Astrocyte (in vitro differentiated cells and primary cell): ENCODE data around the gene LIN9. TPM values are rescaled to one million over a fixed set of nuclear protein-coding genes. Genes with fewer than 3 reads are reported as not detected.
"Not testable (repeated sequence)": the region's sequence is repeated elsewhere in the genome, so short reads cannot be mapped to it uniquely, and the experiment has no call there.

Source experiments
- DNase-seq: peaks from one replicate; pipeline ENCODE4 v3.0.0-alpha.2; 2010; ENCODE audit warnings: low read depth
- FAIRE-seq: peaks from 2 replicates; lab custom pipeline; 2011; peaks lifted over from hg19 to GRCh38; lab: Jason Lieb, UNC
- H2AFZ ChIP-seq: 2 replicates; pipeline ENCODE4 v1.6.0; 2012; ENCODE audit warnings: low read depth, low read length, inconsistent platforms
- H3K27ac ChIP-seq: 2 replicates; pipeline ENCODE4 v1.5.1; 2011; ENCODE audit warnings: low read depth, low read length, inconsistent platforms
- H3K27me3 ChIP-seq: 2 replicates; pipeline ENCODE4 v1.6.0; 2011; ENCODE audit warnings: low read length, inconsistent platforms; ENCODE audit not compliant: insufficient read depth
- H3K36me3 ChIP-seq: 2 replicates; pipeline ENCODE4 v1.5.1; 2011; ENCODE audit warnings: low read length, inconsistent platforms; ENCODE audit not compliant: insufficient read depth
- H3K4me1 ChIP-seq: 2 replicates; pipeline ENCODE4 v1.5.1; 2011; ENCODE audit warnings: low read length, inconsistent platforms; ENCODE audit not compliant: insufficient read depth
- H3K4me2 ChIP-seq: 2 replicates; pipeline ENCODE4 v1.6.0; 2012; ENCODE audit warnings: low read length, inconsistent platforms
- H3K4me3 ChIP-seq: 2 replicates; pipeline ENCODE4 v1.5.1; 2011; ENCODE audit warnings: low read depth, mild to moderate bottlenecking, low read length, inconsistent platforms; ENCODE audit not compliant: insufficient read depth
- H3K79me2 ChIP-seq: 2 replicates; pipeline ENCODE4 v1.6.0; 2012; ENCODE audit warnings: mild to moderate bottlenecking, low read length, inconsistent platforms; ENCODE audit not compliant: insufficient read depth
- H3K9ac ChIP-seq: 2 replicates; pipeline ENCODE4 v1.6.0; 2012; ENCODE audit warnings: mild to moderate bottlenecking, low read length, inconsistent platforms
- H3K9me3 ChIP-seq: 2 replicates; pipeline ENCODE4 v1.5.1; 2012; ENCODE audit warnings: low read depth, mild to moderate bottlenecking, low read length, inconsistent platforms; ENCODE audit not compliant: insufficient read depth
- H4K20me1 ChIP-seq: 2 replicates; pipeline ENCODE4 v1.6.0; 2012; ENCODE audit warnings: low read length, inconsistent platforms; ENCODE audit not compliant: insufficient read depth
- H3K27ac Mint-ChIP-seq: one replicate; pipeline ENCODE4 v1.8.0; 2021; ENCODE audit warnings: mild to moderate bottlenecking, mixed read lengths; ENCODE audit not compliant: unreplicated experiment
- H3K27me3 Mint-ChIP-seq: one replicate; pipeline ENCODE4 v1.8.0; 2021; ENCODE audit warnings: low read depth, mixed read lengths; ENCODE audit not compliant: unreplicated experiment
- H3K36me3 Mint-ChIP-seq: one replicate; pipeline ENCODE4 v1.8.0; 2021; ENCODE audit warnings: low read depth, mixed read lengths; ENCODE audit not compliant: unreplicated experiment
- H3K4me1 Mint-ChIP-seq: one replicate; pipeline ENCODE4 v1.8.0; 2021; ENCODE audit warnings: low read depth, mixed read lengths; ENCODE audit not compliant: unreplicated experiment
- H3K4me3 Mint-ChIP-seq: one replicate; pipeline ENCODE4 v1.8.0; 2021; ENCODE audit warnings: mild to moderate bottlenecking, moderate library complexity, mixed read lengths; ENCODE audit not compliant: unreplicated experiment
- H3K9me3 Mint-ChIP-seq: one replicate; pipeline ENCODE4 v1.8.0; 2021; ENCODE audit warnings: mild to moderate bottlenecking, mixed read lengths; ENCODE audit not compliant: unreplicated experiment
- EZH2 ChIP-seq: IDR thresholded peaks from 2 replicates; pipeline ENCODE4 v1.6.1; 2012; ENCODE audit warnings: mild to moderate bottlenecking, low read length, inconsistent platforms; ENCODE audit not compliant: insufficient read depth
- total RNA-seq: library from RNA; stranded (reverse); gene quantifications from 2 replicates; pipeline ENCODE4 v1.2.1, GENCODE V29; 2021
- TF ChIP-seq, protein P1 (sequence below): IDR thresholded peaks from 2 replicates; pipeline ENCODE4 v1.5.1; 2011; ENCODE audit warnings: low read depth, mild to moderate bottlenecking, inconsistent platforms, low read length, moderate library complexity; ENCODE audit not compliant: insufficient read depth

LIN9 gene
- total RNA-seq, 1 donor from 2014 or later = 4.0 TPM

DNA sequence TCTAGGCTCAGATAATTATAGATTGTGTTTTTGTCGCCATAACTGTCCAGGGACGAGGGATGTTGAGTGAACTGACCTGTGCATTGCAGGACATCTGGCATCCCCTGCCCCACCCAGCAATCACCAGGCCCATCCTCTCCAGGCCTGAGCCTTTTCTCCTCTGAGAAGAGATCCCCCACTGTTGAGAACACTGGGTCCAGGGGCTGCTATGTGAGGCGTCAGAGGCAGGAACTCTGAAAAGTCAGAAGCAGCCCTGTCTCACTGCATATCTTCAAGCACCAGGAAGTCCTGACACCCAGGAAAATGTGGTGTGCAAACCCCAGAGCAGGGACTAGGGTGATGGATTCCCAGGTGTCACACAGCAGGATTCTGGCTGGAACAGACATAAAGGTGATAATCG, 105.3 kb downstream of the LIN9 start:
- Mint-ChIP-seq H3K4me1 (no peaks in the 10 kb centered on the region), H3K36me3 (no peaks in the 10 kb centered on the region), H3K4me3 (no peak overlapping the region), H3K9me3 (peaks cover 3% of the 10 kb centered on the region), H3K27ac (no peak overlapping the region), H3K27me3 (peaks cover 17% of the 10 kb centered on the region)
- Histone ChIP-seq H3K79me2 (no peaks in the 10 kb centered on the region), H3K27me3 (no peaks in the 10 kb centered on the region), H3K4me1 (no peaks in the 10 kb centered on the region), H3K36me3 (no peaks in the 10 kb centered on the region), H4K20me1 (no peaks in the 10 kb centered on the region), H3K9me3 (no peaks in the 10 kb centered on the region), H3K9ac (no peak overlapping the region), H3K27ac (no peak overlapping the region), H3K4me3 (no peak overlapping the region), H3K4me2 (no peak overlapping the region), H2AFZ (no peak overlapping the region)
- DNase-seq (no peak), FAIRE-seq (no peak)
- no peak for TF ChIP-seq EZH2
- TF ChIP-seq, protein P1, sequence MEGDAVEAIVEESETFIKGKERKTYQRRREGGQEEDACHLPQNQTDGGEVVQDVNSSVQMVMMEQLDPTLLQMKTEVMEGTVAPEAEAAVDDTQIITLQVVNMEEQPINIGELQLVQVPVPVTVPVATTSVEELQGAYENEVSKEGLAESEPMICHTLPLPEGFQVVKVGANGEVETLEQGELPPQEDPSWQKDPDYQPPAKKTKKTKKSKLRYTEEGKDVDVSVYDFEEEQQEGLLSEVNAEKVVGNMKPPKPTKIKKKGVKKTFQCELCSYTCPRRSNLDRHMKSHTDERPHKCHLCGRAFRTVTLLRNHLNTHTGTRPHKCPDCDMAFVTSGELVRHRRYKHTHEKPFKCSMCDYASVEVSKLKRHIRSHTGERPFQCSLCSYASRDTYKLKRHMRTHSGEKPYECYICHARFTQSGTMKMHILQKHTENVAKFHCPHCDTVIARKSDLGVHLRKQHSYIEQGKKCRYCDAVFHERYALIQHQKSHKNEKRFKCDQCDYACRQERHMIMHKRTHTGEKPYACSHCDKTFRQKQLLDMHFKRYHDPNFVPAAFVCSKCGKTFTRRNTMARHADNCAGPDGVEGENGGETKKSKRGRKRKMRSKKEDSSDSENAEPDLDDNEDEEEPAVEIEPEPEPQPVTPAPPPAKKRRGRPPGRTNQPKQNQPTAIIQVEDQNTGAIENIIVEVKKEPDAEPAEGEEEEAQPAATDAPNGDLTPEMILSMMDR = no peak

DNA sequence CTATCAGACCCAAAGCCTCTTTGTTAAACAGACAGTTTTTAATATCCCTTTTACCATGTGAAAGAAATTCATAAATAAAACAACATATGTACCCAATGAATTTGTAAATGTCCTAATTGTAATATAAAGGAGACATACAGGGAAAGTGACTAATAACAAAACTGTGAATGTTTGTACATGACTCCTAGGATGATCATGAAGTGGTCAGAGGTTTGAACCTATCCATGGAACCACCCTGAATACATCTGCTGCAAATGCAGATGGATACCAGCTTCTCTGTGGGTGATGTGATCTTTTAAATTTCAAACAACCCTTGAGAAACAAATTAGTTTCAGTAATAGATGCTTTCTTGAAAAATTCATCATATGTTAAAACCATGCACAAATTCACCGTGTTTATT, 105.7 kb downstream of the LIN9 start:
- Mint-ChIP-seq H3K9me3 (peaks cover 3% of the 10 kb centered on the region), H3K4me1 (no peaks in the 10 kb centered on the region), H3K36me3 (no peaks in the 10 kb centered on the region), H3K27ac (no peak overlapping the region), H3K4me3 (no peak overlapping the region), H3K27me3 (peaks cover 13% of the 10 kb centered on the region)
- Histone ChIP-seq H2AFZ (no peak overlapping the region), H3K9me3 (no peaks in the 10 kb centered on the region), H3K79me2 (no peaks in the 10 kb centered on the region), H4K20me1 (no peaks in the 10 kb centered on the region), H3K27ac (no peak overlapping the region), H3K4me1 (no peaks in the 10 kb centered on the region), H3K4me3 (no peak overlapping the region), H3K27me3 (no peaks in the 10 kb centered on the region), H3K4me2 (no peak overlapping the region), H3K9ac (no peak overlapping the region), H3K36me3 (no peaks in the 10 kb centered on the region)
- TF ChIP-seq, protein P1 = no peak
- no peak for TF ChIP-seq EZH2
- no peak for FAIRE-seq
- no peak for DNase-seq

DNA sequence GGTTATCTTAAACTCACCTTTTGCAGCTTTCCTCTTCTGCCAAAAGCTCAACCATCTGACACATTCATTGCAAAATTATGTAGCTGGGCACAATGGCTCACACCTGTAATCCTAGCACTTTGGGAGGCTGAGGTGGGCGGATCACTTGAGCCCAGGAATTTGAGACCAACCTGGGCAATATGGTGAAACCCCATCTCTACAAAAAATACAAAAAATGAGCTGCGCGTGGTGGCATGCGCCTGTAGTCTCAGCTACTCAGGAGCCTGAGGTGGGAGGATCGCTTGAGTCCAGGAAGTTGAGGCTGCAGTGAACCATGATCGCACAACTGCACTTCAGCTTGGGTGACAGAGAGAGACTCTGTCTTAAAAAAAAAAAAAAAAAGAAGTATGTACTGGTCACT, 106.3 kb downstream of the LIN9 start:
- H3K36me3 ChIP-seq, H3K9me3 Mint-ChIP-seq, H3K27ac ChIP-seq, H3K4me1 ChIP-seq, H3K9me3 ChIP-seq, H3K4me3 Mint-ChIP-seq, H3K4me2 ChIP-seq, H3K4me3 ChIP-seq, H2AFZ ChIP-seq, H4K20me1 ChIP-seq, H3K27me3 ChIP-seq, H3K27ac Mint-ChIP-seq, H3K36me3 Mint-ChIP-seq, H3K4me1 Mint-ChIP-seq, H3K79me2 ChIP-seq, H3K9ac ChIP-seq, FAIRE-seq, DNase-seq: not testable (repeated sequence)
- H3K27me3 Mint-ChIP-seq = peaks cover 13% of the 10 kb centered on the region
